Left lung (tissue), 10 donors: ENCODE measurements around the gene TSC22D1. TPM values are rescaled to one million over a fixed set of nuclear protein-coding genes. Genes with fewer than 3 reads are reported as not detected.

ENCODE experiments used
- ATAC-seq: fragments of 200-7000 bp; cut with Tn5 transposase; one replicate; pipeline ENCODE4 v1.9.1; 2020; ENCODE audit warnings: moderate library complexity
- DNase-seq, 4 donors: peaks; one replicate each; pipeline ENCODE4 v3.0.0-alpha.2; 2013 to 2020
- H3K27ac ChIP-seq, 2 donors: fragments of 200-600 bp; sonication (generic) in 1 of 2; one replicate each; pipeline versions ENCODE4 v1.5.0 to v1.8.0; 2020 to 2021
- H3K27me3 ChIP-seq, 2 donors: fragments of 200-600 bp; sonication (generic) in 1 of 2; one replicate each; pipeline versions ENCODE4 v1.5.0 to v1.8.0; 2020 to 2021
- H3K36me3 ChIP-seq, 2 donors: fragments of 200-600 bp; sonication (generic) in 1 of 2; one replicate each; pipeline versions ENCODE4 v1.5.0 to v1.8.0; 2020 to 2021
- H3K4me1 ChIP-seq, 2 donors: fragments of 200-600 bp; one replicate each; pipeline ENCODE4 v1.8.0; 2021
- H3K4me3 ChIP-seq, 2 donors: fragments of 200-600 bp; sonication (generic) in 1 of 2; one replicate each; pipeline versions ENCODE4 v1.5.0 to v1.8.0; 2020 to 2021; ENCODE audit warnings: mild to moderate bottlenecking in 1 of 2
- H3K9me3 ChIP-seq, 2 donors: fragments of 200-600 bp; sonication (generic) in 1 of 2; one replicate each; pipeline versions ENCODE4 v1.5.0 to v1.8.0; 2020 to 2021
- intact Hi-C, 2 donors: fragments of 100-400 bp; cut with DNase I; formaldehyde crosslinking; loops; one replicate each; pipeline versions ENCODE4 v1.11.2 to v1.14.2; 2022
- polyA plus RNA-seq, 6 donors: library from polyadenylated mRNA; unstranded; fragments of 120-200 nt; gene quantifications; one replicate each; pipeline ENCODE4 v1.2.1, GENCODE V29; 2013; ENCODE audit not compliant: insufficient read length in 6 of 6
- total RNA-seq, 2 donors: library from RNA; stranded (reverse); fragmentation: NEBNext Ultra II Directional; extraction: Animal tissue kit (Norgen Biotek cat#: 25700); gene quantifications; one replicate each; pipeline ENCODE4 v1.2.1, GENCODE V29; 2021
- TF ChIP-seq, protein P1 (sequence below), 2 donors: fragments of 200-600 bp; sonication (generic) in 1 of 2; IDR thresholded peaks; one replicate each; pipeline versions ENCODE4 v1.5.0 to v1.8.0; 2021; ENCODE audit warnings: antibody characterized with exemption in 2 of 2
- donor health status: DM: no; HTN: yes; CAD: no.
- donor health status: DM: no; HTN: no; CAD: no.

TSC22D1 gene
- total and polyA plus RNA-seq, 8 donors, result 95.4 to 192 (median 182) TPM

- intact Hi-C loops, result no loop called here
- no peaks in the 10 kb centered on the region for H3K4me1 ChIP-seq
- no peak for ATAC-seq
- no peak for DNase-seq
- TF ChIP-seq, protein P1, sequence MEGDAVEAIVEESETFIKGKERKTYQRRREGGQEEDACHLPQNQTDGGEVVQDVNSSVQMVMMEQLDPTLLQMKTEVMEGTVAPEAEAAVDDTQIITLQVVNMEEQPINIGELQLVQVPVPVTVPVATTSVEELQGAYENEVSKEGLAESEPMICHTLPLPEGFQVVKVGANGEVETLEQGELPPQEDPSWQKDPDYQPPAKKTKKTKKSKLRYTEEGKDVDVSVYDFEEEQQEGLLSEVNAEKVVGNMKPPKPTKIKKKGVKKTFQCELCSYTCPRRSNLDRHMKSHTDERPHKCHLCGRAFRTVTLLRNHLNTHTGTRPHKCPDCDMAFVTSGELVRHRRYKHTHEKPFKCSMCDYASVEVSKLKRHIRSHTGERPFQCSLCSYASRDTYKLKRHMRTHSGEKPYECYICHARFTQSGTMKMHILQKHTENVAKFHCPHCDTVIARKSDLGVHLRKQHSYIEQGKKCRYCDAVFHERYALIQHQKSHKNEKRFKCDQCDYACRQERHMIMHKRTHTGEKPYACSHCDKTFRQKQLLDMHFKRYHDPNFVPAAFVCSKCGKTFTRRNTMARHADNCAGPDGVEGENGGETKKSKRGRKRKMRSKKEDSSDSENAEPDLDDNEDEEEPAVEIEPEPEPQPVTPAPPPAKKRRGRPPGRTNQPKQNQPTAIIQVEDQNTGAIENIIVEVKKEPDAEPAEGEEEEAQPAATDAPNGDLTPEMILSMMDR (IDR thresholded peaks at IDR 0.05), result no peak
- no peak overlapping the region for H3K27ac ChIP-seq
- no peaks in the 10 kb centered on the region for H3K27me3 ChIP-seq
- no peaks in the 10 kb centered on the region for H3K36me3 ChIP-seq
- H3K9me3 ChIP-seq, result peaks cover 0 to 6% of the 10 kb centered on the region in 2 donors
- no peak overlapping the region for H3K4me3 ChIP-seq
These were observed 77.2 kb downstream of the TSC22D1 start for GRCh38 chr13:44498969-44499368.

DNA sequence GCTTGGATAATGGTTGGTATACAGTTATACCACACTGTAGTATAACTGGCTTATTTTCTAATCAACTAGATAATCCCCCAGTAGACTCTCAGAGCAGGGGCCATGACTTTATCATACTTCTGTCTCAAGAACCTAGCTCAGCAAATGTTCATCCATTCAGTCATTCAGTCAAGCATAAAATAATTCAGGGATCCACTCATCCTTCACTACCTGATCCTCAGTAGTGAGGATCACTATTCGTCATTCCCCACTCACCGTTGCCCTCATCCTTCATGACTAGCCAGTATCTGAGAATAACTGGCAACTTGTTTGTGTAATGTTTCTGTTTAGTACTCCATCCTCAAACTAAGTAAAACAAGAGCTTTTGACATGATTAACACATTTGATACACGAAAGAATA lies 77.6 kb downstream of the TSC22D1 start:
- no peak overlapping the region for H3K27ac ChIP-seq
- peaks cover 0 to 6% of the 10 kb centered on the region in 2 donors for H3K9me3 ChIP-seq
- no peak overlapping the region for H3K4me3 ChIP-seq
- intact Hi-C loops, result no loop called here
- H3K27me3 ChIP-seq, result no peaks in the 10 kb centered on the region
- DNase-seq (no peak), ATAC-seq (no peak)
- no peaks in the 10 kb centered on the region for H3K36me3 ChIP-seq
- no peaks in the 10 kb centered on the region for H3K4me1 ChIP-seq
- TF ChIP-seq, protein P1 (IDR thresholded peaks at IDR 0.05), result no peak

- DNase-seq, result no peak
- TF ChIP-seq, protein P1 (IDR thresholded peaks at IDR 0.05), result no peak
- Histone ChIP-seq H3K27ac (no peak overlapping the region), H3K9me3 (peaks cover 0 to 6% of the 10 kb centered on the region in 2 donors), H3K27me3 (no peaks in the 10 kb centered on the region), H3K36me3 (no peaks in the 10 kb centered on the region), H3K4me1 (no peaks in the 10 kb centered on the region), H3K4me3 (no peak overlapping the region)
- intact Hi-C loops, result no loop called here
- ATAC-seq, result no peak
These were observed 78.3 kb downstream of the TSC22D1 start for GRCh38 chr13:44497801-44498200.

GRCh38 chr13:44493213-44493812 lies 82.8 kb downstream of the TSC22D1 start:
- DNase-seq, result no peak
- ATAC-seq, result no peak
- TF ChIP-seq, protein P1 (IDR thresholded peaks at IDR 0.05), result no peak
- H3K27ac ChIP-seq, result no peak overlapping the region
- H3K4me1 ChIP-seq, result no peaks in the 10 kb centered on the region
- no peaks in the 10 kb centered on the region for H3K36me3 ChIP-seq
- intact Hi-C loops, result no loop called here
- H3K9me3 ChIP-seq, result peaks cover 0 to 6% of the 10 kb centered on the region in 2 donors
- H3K27me3 ChIP-seq, result no peaks in the 10 kb centered on the region
- no peak overlapping the region for H3K4me3 ChIP-seq

- no peaks in the 10 kb centered on the region for H3K27me3 ChIP-seq
- no peak overlapping the region for H3K27ac ChIP-seq
- TF ChIP-seq, protein P1 (IDR thresholded peaks at IDR 0.05), result no peak
- H3K36me3 ChIP-seq, result no peaks in the 10 kb centered on the region
- peaks cover 0 to 3% of the 10 kb centered on the region in 2 donors for H3K9me3 ChIP-seq
- no peak overlapping the region for H3K4me3 ChIP-seq
- ATAC-seq, result no peak
- intact Hi-C loops, result loop anchor here in 1 of 2 donors (10.0 kb wide), 1 partner anchor 485 kb away; no protein-coding TSS in a partner anchor
- no peak for DNase-seq
- H3K4me1 ChIP-seq, result peaks cover 0 to 1% of the 10 kb centered on the region in 2 donors
These were observed 86.4 kb downstream of the TSC22D1 start for GRCh38 chr13:44489751-44490150.
